Mucosa of descending colon (tissue), 3 donors: ENCODE measurements around the gene FBXO17. TPM values are rescaled to one million over a fixed set of nuclear protein-coding genes. Genes with fewer than 3 reads are reported as not detected.

Source experiments
- ATAC-seq: fragments of 200-7000 bp; cut with Tn5 transposase; one replicate; pipeline ENCODE4 v1.9.1; 2020; ENCODE audit warnings: mild to moderate bottlenecking, moderate library complexity
- DNase-seq, 3 donors: peaks; one replicate each; pipeline ENCODE4 v3.0.0-alpha.2; 2020
- H3K36me3 ChIP-seq: fragments of 200-600 bp; one replicate; pipeline ENCODE4 v1.8.0; 2021; ENCODE audit warnings: low read depth, mild to moderate bottlenecking
- H3K4me1 ChIP-seq: fragments of 200-600 bp; one replicate; pipeline ENCODE4 v1.8.0; 2021; ENCODE audit warnings: low read depth, mild to moderate bottlenecking
- H3K4me3 ChIP-seq: fragments of 200-600 bp; one replicate; pipeline ENCODE4 v1.8.0; 2021; ENCODE audit warnings: mild to moderate bottlenecking
- H3K9me3 ChIP-seq: fragments of 200-600 bp; one replicate; pipeline ENCODE4 v1.8.0; 2021; ENCODE audit warnings: mild to moderate bottlenecking
- intact Hi-C, 2 donors: fragments of 100-400 bp; cut with DNase I in 1 of 2; cut with micrococcal nuclease in 1 of 2; formaldehyde crosslinking; loops; one replicate each; pipeline versions ENCODE4 v1.11.0 to v1.11.1; 2022; cut with DNase I, micrococcal nuclease
- total RNA-seq, 3 donors: library from RNA; stranded (reverse); fragmentation: NEBNext Ultra II Directional in 2 of 3; extraction: Animal tissue kit (Norgen Biotek cat#: 25700) in 2 of 3; gene quantifications; one replicate each; pipeline versions ENCODE4 v1.2.1 to v1.2.4, GENCODE V29; 2021 to 2023
- TF ChIP-seq, protein P1 (sequence below): fragments of 200-600 bp; IDR thresholded peaks from one replicate; pipeline ENCODE4 v1.8.0; 2022; ENCODE audit warnings: antibody characterized with exemption, mild to moderate bottlenecking
- donor health status: DM: no; HTN: no; CAD: no; lungs with moderate emphysema.
- donor health status: DM: no; HTN: no; CAD: no.
- donor health status: DM: no; HTN: yes; CAD: no.

Gene FBXO17
- total RNA-seq, 3 donors from 2014 or later, result 1.8 to 18.9 (median 1.9) TPM

- H3K4me3 ChIP-seq, result no peak overlapping the region
- DNase-seq (no peak), ATAC-seq (no peak)
- intact Hi-C loops, result no loop called here
- TF ChIP-seq, protein P1, sequence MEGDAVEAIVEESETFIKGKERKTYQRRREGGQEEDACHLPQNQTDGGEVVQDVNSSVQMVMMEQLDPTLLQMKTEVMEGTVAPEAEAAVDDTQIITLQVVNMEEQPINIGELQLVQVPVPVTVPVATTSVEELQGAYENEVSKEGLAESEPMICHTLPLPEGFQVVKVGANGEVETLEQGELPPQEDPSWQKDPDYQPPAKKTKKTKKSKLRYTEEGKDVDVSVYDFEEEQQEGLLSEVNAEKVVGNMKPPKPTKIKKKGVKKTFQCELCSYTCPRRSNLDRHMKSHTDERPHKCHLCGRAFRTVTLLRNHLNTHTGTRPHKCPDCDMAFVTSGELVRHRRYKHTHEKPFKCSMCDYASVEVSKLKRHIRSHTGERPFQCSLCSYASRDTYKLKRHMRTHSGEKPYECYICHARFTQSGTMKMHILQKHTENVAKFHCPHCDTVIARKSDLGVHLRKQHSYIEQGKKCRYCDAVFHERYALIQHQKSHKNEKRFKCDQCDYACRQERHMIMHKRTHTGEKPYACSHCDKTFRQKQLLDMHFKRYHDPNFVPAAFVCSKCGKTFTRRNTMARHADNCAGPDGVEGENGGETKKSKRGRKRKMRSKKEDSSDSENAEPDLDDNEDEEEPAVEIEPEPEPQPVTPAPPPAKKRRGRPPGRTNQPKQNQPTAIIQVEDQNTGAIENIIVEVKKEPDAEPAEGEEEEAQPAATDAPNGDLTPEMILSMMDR, result no peak
- peaks cover 10% of the 10 kb centered on the region for H3K9me3 ChIP-seq
- peaks cover 9% of the 10 kb centered on the region for H3K36me3 ChIP-seq
- H3K4me1 ChIP-seq, result peaks cover 15% of the 10 kb centered on the region
Observed at GRCh38 chr19:38933544-38933943, 42.0 kb downstream of the FBXO17 start.

- Histone ChIP-seq H3K4me1 (peaks cover 15% of the 10 kb centered on the region), H3K4me3 (no peak overlapping the region), H3K36me3 (peaks cover 9% of the 10 kb centered on the region), H3K9me3 (peaks cover 10% of the 10 kb centered on the region)
- intact Hi-C loops, result no loop called here
- DNase-seq (peak; percentile 37 to 63 (median 53)), ATAC-seq (no peak)
- TF ChIP-seq, protein P1, result no peak
Observed at GRCh38 chr19:38932425-38933179, 42.9 kb downstream of the FBXO17 start.

DNA sequence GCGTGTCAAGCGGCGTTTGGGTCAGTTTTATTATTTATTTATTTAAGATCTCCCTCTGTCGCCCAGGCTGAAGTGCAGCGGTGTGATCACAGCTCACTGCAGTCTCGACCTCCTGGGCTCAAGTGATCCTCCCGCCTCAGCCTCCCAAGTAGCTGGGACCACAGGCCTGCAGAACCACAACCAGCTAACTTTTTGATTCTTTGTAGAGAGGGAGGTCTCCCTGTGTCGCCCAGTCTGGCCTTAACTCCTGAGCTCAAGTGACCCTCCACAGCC, 44.1 kb downstream of the FBXO17 start:
- peaks cover 9% of the 10 kb centered on the region for H3K36me3 ChIP-seq
- intact Hi-C loops, result no loop called here
- peaks cover 10% of the 10 kb centered on the region for H3K9me3 ChIP-seq
- H3K4me3 ChIP-seq, result peak overlapping the region; percentile 50
- no peak for DNase-seq
- TF ChIP-seq, protein P1, result no peak
- ATAC-seq, result no peak
- H3K4me1 ChIP-seq, result peaks cover 15% of the 10 kb centered on the region

DNA sequence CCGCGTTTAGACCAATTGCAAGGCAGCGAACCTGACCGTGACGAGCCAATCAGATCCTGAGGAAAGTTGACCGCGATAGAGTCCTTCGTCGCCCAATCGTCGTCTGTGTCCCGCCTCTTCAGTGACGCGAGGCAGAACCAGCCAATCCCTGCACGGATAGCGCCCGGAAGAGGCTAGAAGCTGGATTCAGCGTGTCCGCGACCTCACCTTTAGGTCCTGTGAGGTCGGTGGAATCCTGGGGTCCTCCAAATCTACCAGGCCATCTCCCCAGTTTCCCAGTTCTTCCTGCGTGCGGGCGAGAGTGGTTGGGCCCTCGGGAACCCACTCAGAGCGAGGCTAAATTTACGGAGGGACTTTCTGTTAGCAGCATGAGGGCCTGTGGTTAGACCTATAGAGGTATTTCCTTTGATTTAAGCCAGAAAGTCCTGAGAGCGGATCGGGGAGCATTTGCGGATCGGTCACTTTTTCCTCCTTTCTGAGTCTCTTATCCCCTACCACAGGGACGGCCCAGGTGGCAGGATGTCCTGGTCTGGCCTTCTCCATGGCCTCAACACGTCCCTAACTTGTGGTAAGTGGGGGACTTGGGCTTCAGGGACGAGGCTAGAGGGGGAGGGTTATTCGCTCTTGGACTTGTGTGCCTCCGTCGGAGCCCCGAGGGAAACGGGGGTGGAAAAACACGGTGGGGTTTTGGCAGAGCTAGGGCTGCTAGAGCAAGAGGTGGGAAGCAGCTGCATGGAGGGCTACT, 44.6 kb downstream of the FBXO17 start, which contains the start of gene MRPS12:
Gene MRPS12, plus strand, starts transcription at position 169 of the 745 bp plus-strand sequence. Its CDS starts 351 bp downstream, at position 520.
- Histone ChIP-seq H3K36me3 (peaks cover 9% of the 10 kb centered on the region), H3K9me3 (peaks cover 10% of the 10 kb centered on the region), H3K4me1 (peaks cover 15% of the 10 kb centered on the region), H3K4me3 (peak within 1 kb of the TSS; percentile 50)
- TF ChIP-seq, protein P1, result no peak
- intact Hi-C loops, result no loop called here
- ATAC-seq (peak; percentile 97), DNase-seq (peak; percentile 98 to 99 (median 99))

GRCh38 chr19:38929929-38930775, 45.4 kb downstream of the FBXO17 start, which contains the start of gene SARS2:
TSS of gene SARS2 (minus strand) at chr19:38930763. CDS start at chr19:38930736, 27 bp downstream.
- Histone ChIP-seq H3K36me3 (peaks cover 9% of the 10 kb centered on the region), H3K9me3 (peaks cover 5% of the 10 kb centered on the region), H3K4me3 (peak within 1 kb of the TSS; percentile 50), H3K4me1 (peaks cover 15% of the 10 kb centered on the region)
- TF ChIP-seq, protein P1, result peak; percentile 99
- peak; percentile 95 for DNase-seq
- ATAC-seq, result peak; percentile 92
- intact Hi-C loops, result no loop called here
